ENCODE measurements around the gene GATAD1.

DNA sequence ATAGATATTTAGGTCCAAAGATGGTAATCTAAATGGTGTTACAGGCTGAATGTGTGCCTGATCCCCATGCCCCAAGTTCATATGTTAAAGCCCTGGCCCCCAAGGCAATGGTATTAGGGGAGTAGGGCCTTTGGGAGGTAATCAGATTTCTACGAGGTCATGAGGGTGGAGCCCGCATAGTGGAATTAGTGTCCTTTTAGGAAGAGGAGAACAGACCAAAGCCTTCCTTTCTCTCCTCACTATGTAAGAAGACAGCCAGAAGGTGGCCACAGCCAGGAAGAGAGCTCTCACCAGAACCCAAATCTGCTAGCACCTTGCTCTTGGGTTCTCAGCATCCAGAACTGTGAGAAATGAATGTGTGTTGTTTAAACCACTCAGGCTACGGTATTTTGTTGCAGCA is 15.3 kb downstream of the GATAD1 start:
- TF ChIP-seq, protein P1, sequence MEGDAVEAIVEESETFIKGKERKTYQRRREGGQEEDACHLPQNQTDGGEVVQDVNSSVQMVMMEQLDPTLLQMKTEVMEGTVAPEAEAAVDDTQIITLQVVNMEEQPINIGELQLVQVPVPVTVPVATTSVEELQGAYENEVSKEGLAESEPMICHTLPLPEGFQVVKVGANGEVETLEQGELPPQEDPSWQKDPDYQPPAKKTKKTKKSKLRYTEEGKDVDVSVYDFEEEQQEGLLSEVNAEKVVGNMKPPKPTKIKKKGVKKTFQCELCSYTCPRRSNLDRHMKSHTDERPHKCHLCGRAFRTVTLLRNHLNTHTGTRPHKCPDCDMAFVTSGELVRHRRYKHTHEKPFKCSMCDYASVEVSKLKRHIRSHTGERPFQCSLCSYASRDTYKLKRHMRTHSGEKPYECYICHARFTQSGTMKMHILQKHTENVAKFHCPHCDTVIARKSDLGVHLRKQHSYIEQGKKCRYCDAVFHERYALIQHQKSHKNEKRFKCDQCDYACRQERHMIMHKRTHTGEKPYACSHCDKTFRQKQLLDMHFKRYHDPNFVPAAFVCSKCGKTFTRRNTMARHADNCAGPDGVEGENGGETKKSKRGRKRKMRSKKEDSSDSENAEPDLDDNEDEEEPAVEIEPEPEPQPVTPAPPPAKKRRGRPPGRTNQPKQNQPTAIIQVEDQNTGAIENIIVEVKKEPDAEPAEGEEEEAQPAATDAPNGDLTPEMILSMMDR (IDR thresholded peaks at IDR 0.05; ENCODE audit: insufficient read depth, low read length) = no peak
- no peak for TF ChIP-seq POLR2AphosphoS5 (IDR thresholded peaks at IDR 0.05; ENCODE audit: low read depth)
